SU-DHL-6 (cell line): Measurements from ENCODE around the gene ADK.
A peak's percentile ranks its signal among the peaks of the same experiment; 100 is the strongest.

ENCODE experiments used
- H2AFZ ChIP-seq: fragments of 200-600 bp; sonication (generic); 2 replicates; pipeline ENCODE4 v1.6.1; 2014; ENCODE audit warnings: low read depth, mild to moderate bottlenecking, moderate library complexity, mixed read lengths, antibody characterized with exemption, low read length; ENCODE audit not compliant: severe bottlenecking
- H3F3A ChIP-seq: fragments of 200-600 bp; shearing (Covaris generic); 2 replicates; pipeline ENCODE4 v1.6.0; 2016; ENCODE audit warnings: antibody characterized with exemption, mild to moderate bottlenecking; ENCODE audit not compliant: insufficient read depth
- H3K27ac ChIP-seq: fragments of 200-600 bp; sonication (generic); 2 replicates; pipeline ENCODE4 v1.5.1; 2016; ENCODE audit warnings: low read depth, mild to moderate bottlenecking, low read length, moderate library complexity, mixed read lengths
- H3K27me3 ChIP-seq: fragments of 200-600 bp; sonication (generic), shearing (Covaris generic); 2 replicates; pipeline ENCODE4 v1.6.0; 2014; ENCODE audit warnings: mild to moderate bottlenecking, low read length
- H3K36me3 ChIP-seq: fragments of 200-600 bp; sonication (generic); 2 replicates; pipeline ENCODE4 v1.6.1; 2014; ENCODE audit warnings: mild to moderate bottlenecking, low read length, mixed read lengths
- H3K4me2 ChIP-seq: fragments of 300-600, 200-600 bp; shearing (Covaris generic), sonication (generic); 2 replicates; pipeline ENCODE4 v1.6.0; 2014; ENCODE audit warnings: low read length, low read depth, mild to moderate bottlenecking; ENCODE audit not compliant: poor library complexity, severe bottlenecking
- H3K4me3 ChIP-seq: fragments of 200-600 bp; sonication (generic); 2 replicates; pipeline ENCODE4 v1.5.1; 2014; ENCODE audit warnings: antibody characterized with exemption, low read length, mild to moderate bottlenecking, mixed read lengths; ENCODE audit not compliant: insufficient read depth, poor library complexity, severe bottlenecking
- H3K79me2 ChIP-seq: fragments of 200-600 bp; sonication (generic); 2 replicates; pipeline ENCODE4 v1.6.1; 2014; ENCODE audit warnings: mild to moderate bottlenecking, low read length, moderate library complexity; ENCODE audit not compliant: insufficient read depth
- H3K9ac ChIP-seq: fragments of 200-600 bp; sonication (generic); 2 replicates; pipeline ENCODE4 v1.7.0; 2014; ENCODE audit warnings: mild to moderate bottlenecking, low read length
- H3K9me2 ChIP-seq: fragments of 200-600 bp; sonication (generic); replicated peaks from 2 replicates; pipeline ENCODE4 v1.6.1; 2014; ENCODE audit warnings: low read length; ENCODE audit not compliant: insufficient read depth
- H3K9me3 ChIP-seq: fragments of 200-600 bp; sonication (generic); 2 replicates; pipeline ENCODE4 v1.6.1; 2014; ENCODE audit warnings: low read length, mixed read lengths; ENCODE audit not compliant: insufficient read depth
- H4K20me1 ChIP-seq: fragments of 200-600 bp; sonication (generic); 2 replicates; pipeline ENCODE4 v1.6.1; 2014; ENCODE audit warnings: low read depth, mild to moderate bottlenecking, antibody characterized with exemption, low read length, moderate library complexity, mixed read lengths
- CTCF ChIP-seq: fragments of 200-600 bp; sonication (generic); IDR thresholded peaks from one replicate; pipeline ENCODE4 v1.5.1; 2017; ENCODE audit warnings: antibody characterized with exemption, mild to moderate bottlenecking, low read length, moderate library complexity; ENCODE audit not compliant: insufficient read depth, poor library complexity, severe bottlenecking
- EZH2phosphoT487 ChIP-seq: fragments of 200-600 bp; sonication (generic), shearing (Covaris generic); conservative IDR thresholded peaks from 2 replicates; pipeline ENCODE4 v1.6.1; 2018; ENCODE audit warnings: mild to moderate bottlenecking, antibody characterized with exemption, low read length, moderate library complexity, mixed read lengths

ADK gene

GRCh38 chr10:74227697-74228424, 76.8 kb downstream of the ADK start:
- Histone ChIP-seq H3K36me3 (no peaks in the 10 kb centered on the region), H3K27ac (peak overlapping the region; percentile 59), H3K9me3 (no peaks in the 10 kb centered on the region), H3K9ac (no peak overlapping the region), H3F3A (peaks cover 7% of the 10 kb centered on the region; the same call in 1 of the 2 replicates), H3K4me2 (peak overlapping the region; percentile 55), H3K9me2 (no peaks in the 10 kb centered on the region), H3K27me3 (no peaks in the 10 kb centered on the region), H3K79me2 (peaks cover 4% of the 10 kb centered on the region; the same call in 1 of the 2 replicates), H2AFZ (peak overlapping the region; percentile 4), H3K4me3 (no peak overlapping the region), H4K20me1 (no peaks in the 10 kb centered on the region)
- TF ChIP-seq CTCF = no peak
- no peak for TF ChIP-seq EZH2phosphoT487

DNA sequence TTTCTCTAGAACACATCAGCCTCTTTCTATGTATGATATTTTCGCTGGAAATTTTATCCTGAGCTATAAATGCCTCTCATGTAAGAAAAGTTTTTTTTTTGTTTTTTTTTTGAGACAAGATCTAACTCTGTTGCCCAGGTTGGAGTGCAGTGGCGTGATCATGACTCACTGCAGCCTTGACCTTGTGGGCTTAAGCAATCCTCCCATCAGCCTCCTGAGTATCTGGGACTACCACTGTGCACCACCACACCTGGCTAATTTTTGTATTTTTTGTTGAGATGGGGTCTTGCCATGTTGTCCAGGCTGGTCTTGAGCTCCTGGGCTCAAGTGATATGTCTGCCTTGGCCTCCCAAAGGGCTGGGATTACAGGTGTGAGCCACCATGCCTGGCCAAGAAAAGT, 80.4 kb downstream of the ADK start:
- no peaks in the 10 kb centered on the region for H3K27me3 ChIP-seq
- H3K9me2 ChIP-seq = no peaks in the 10 kb centered on the region
- H3K79me2 ChIP-seq = peaks cover 4% of the 10 kb centered on the region; the same call in 1 of the 2 replicates
- H3K9ac ChIP-seq = no peak overlapping the region
- H3F3A ChIP-seq = peaks cover 7% of the 10 kb centered on the region; the same call in 1 of the 2 replicates
- H3K9me3 ChIP-seq = no peaks in the 10 kb centered on the region
- H3K4me2 ChIP-seq = no peak overlapping the region
- no peak overlapping the region for H2AFZ ChIP-seq
- H3K4me3 ChIP-seq = no peak overlapping the region
- H4K20me1 ChIP-seq = no peaks in the 10 kb centered on the region
- H3K36me3 ChIP-seq = no peaks in the 10 kb centered on the region
- TF ChIP-seq CTCF = no peak
- no peak for TF ChIP-seq EZH2phosphoT487
- H3K27ac ChIP-seq = no peak overlapping the region

GRCh38 chr10:74233281-74233680, 82.3 kb downstream of the ADK start:
- peaks cover 3% of the 10 kb centered on the region; the same call in 1 of the 2 replicates for H3F3A ChIP-seq

More at GRCh38 chr10:74233281-74233680, 82.3 kb downstream of the ADK start:
- no peak overlapping the region for H3K4me3 ChIP-seq
- no peak for TF ChIP-seq EZH2phosphoT487
- no peak for TF ChIP-seq CTCF
- no peak overlapping the region for H3K27ac ChIP-seq
- no peaks in the 10 kb centered on the region for H3K9me3 ChIP-seq
- no peak overlapping the region for H3K9ac ChIP-seq
- no peaks in the 10 kb centered on the region for H4K20me1 ChIP-seq
- no peak overlapping the region for H2AFZ ChIP-seq
- no peaks in the 10 kb centered on the region for H3K36me3 ChIP-seq
- no peaks in the 10 kb centered on the region for H3K27me3 ChIP-seq
- H3K79me2 ChIP-seq = no peaks in the 10 kb centered on the region
- no peak overlapping the region for H3K4me2 ChIP-seq
- no peaks in the 10 kb centered on the region for H3K9me2 ChIP-seq
